ENCODE measurements around the gene SNX17. TPM values are rescaled to one million over a fixed set of nuclear protein-coding genes. Genes with fewer than 3 reads are reported as not detected.
A peak's percentile ranks its signal among the peaks of the same experiment; 100 is the strongest.

The SNX17 gene
- total RNA-seq, 1 donor from 2014 or later = 81.2 TPM

- no peaks in the 10 kb centered on the region for H3K9me3 Mint-ChIP-seq (ENCODE audit: low read depth)
- DNase-seq (ENCODE audit: low spot score, unreplicated experiment) = no peak
- TF ChIP-seq CTCF (IDR thresholded peaks at IDR 0.05; ENCODE audit: unreplicated experiment) = no peak
- H3K4me1 Mint-ChIP-seq (ENCODE audit: low read depth) = no peaks in the 10 kb centered on the region
- H3K36me3 Mint-ChIP-seq (ENCODE audit: insufficient read depth) = peaks cover 13% of the 10 kb centered on the region
- no peaks in the 10 kb centered on the region for H3K27me3 Mint-ChIP-seq
- no peak overlapping the region for H3K4me3 Mint-ChIP-seq (ENCODE audit: low read depth)
- H3K27ac Mint-ChIP-seq = no peak overlapping the region
Observed at GRCh38 chr2:27393225-27393624, 22.8 kb downstream of the SNX17 start.

GRCh38 chr2:27398962-27399361, 28.5 kb downstream of the SNX17 start:
- no peaks in the 10 kb centered on the region for H3K27me3 Mint-ChIP-seq
- H3K9me3 Mint-ChIP-seq (ENCODE audit: low read depth) = no peaks in the 10 kb centered on the region
- no peak overlapping the region for H3K4me3 Mint-ChIP-seq (ENCODE audit: low read depth)
- no peak for TF ChIP-seq CTCF (IDR thresholded peaks at IDR 0.05; ENCODE audit: unreplicated experiment)
- DNase-seq (ENCODE audit: low spot score, unreplicated experiment) = no peak
- H3K27ac Mint-ChIP-seq = no peak overlapping the region
- H3K4me1 Mint-ChIP-seq (ENCODE audit: low read depth) = no peaks in the 10 kb centered on the region
- peaks cover 1% of the 10 kb centered on the region for H3K36me3 Mint-ChIP-seq (ENCODE audit: insufficient read depth)

GRCh38 chr2:27400348-27401135, 30.1 kb downstream of the SNX17 start:
- no peaks in the 10 kb centered on the region for H3K4me1 Mint-ChIP-seq (ENCODE audit: low read depth)
- DNase-seq (ENCODE audit: low spot score, unreplicated experiment) = no peak
- no peaks in the 10 kb centered on the region for H3K27me3 Mint-ChIP-seq
- no peaks in the 10 kb centered on the region for H3K9me3 Mint-ChIP-seq (ENCODE audit: low read depth)
- TF ChIP-seq CTCF (IDR thresholded peaks at IDR 0.05; ENCODE audit: unreplicated experiment) = no peak
- peaks cover 1% of the 10 kb centered on the region for H3K36me3 Mint-ChIP-seq (ENCODE audit: insufficient read depth)
- H3K27ac Mint-ChIP-seq = peak overlapping the region; percentile 38
- H3K4me3 Mint-ChIP-seq (ENCODE audit: low read depth) = no peak overlapping the region

GRCh38 chr2:27407798-27408491, 37.5 kb downstream of the SNX17 start:
- peak; percentile 70 for TF ChIP-seq CTCF (IDR thresholded peaks at IDR 0.05; ENCODE audit: unreplicated experiment)
- H3K4me1 Mint-ChIP-seq (ENCODE audit: low read depth) = peaks cover 18% of the 10 kb centered on the region
- peak overlapping the region; percentile 88 for H3K4me3 Mint-ChIP-seq (ENCODE audit: low read depth)
- H3K27me3 Mint-ChIP-seq = peaks cover 7% of the 10 kb centered on the region
- H3K9me3 Mint-ChIP-seq (ENCODE audit: low read depth) = peaks cover 4% of the 10 kb centered on the region
- peaks cover 8% of the 10 kb centered on the region for H3K36me3 Mint-ChIP-seq (ENCODE audit: insufficient read depth)
- peak; percentile 19 for DNase-seq (ENCODE audit: low spot score, unreplicated experiment)
- peak overlapping the region; percentile 95 for H3K27ac Mint-ChIP-seq

- DNase-seq (ENCODE audit: low spot score, unreplicated experiment) = no peak
- peak overlapping the region; percentile 95 for H3K27ac Mint-ChIP-seq
- H3K9me3 Mint-ChIP-seq (ENCODE audit: low read depth) = peaks cover 4% of the 10 kb centered on the region
- peaks cover 8% of the 10 kb centered on the region for H3K36me3 Mint-ChIP-seq (ENCODE audit: insufficient read depth)
- no peak for TF ChIP-seq CTCF (IDR thresholded peaks at IDR 0.05; ENCODE audit: unreplicated experiment)
- peak overlapping the region; percentile 88 for H3K4me3 Mint-ChIP-seq (ENCODE audit: low read depth)
- H3K4me1 Mint-ChIP-seq (ENCODE audit: low read depth) = peaks cover 18% of the 10 kb centered on the region
- H3K27me3 Mint-ChIP-seq = peaks cover 7% of the 10 kb centered on the region
Observed at GRCh38 chr2:27408601-27409320, 38.3 kb downstream of the SNX17 start.

Measured in progenitor cell of endocrine pancreas (in vitro differentiated cells).